SJCRH30 (cell line): ENCODE results near the gene TNPO1. TPM values are rescaled to one million over a fixed set of nuclear protein-coding genes. Genes with fewer than 3 reads are reported as not detected.
A peak's percentile ranks its signal among the peaks of the same experiment; 100 is the strongest.
"Not testable (repeated sequence)": the region's sequence is repeated elsewhere in the genome, so short reads cannot be mapped to it uniquely, and the experiment has no call there.

Source experiments
- DNase-seq, 2 experiments: peaks; one replicate each; pipeline ENCODE4 v3.0.0-alpha.2; 2015 to 2020
- H3K27ac ChIP-seq: fragments of 250-450 bp; sonication (Bioruptor Pico); 2 replicates; pipeline ENCODE4 v1.5.1; 2020; ENCODE audit warnings: mild to moderate bottlenecking, moderate library complexity
- H3K27me3 ChIP-seq: fragments of 250-450 bp; sonication (Bioruptor Pico); 2 replicates; pipeline ENCODE4 v1.5.1; 2020; ENCODE audit warnings: mild to moderate bottlenecking, moderate library complexity
- H3K36me3 ChIP-seq: fragments of 250-450 bp; sonication (Bioruptor Pico); 2 replicates; pipeline ENCODE4 v1.5.1; 2020; ENCODE audit warnings: mild to moderate bottlenecking, moderate library complexity
- H3K4me1 ChIP-seq: fragments of 250-450 bp; sonication (Bioruptor Pico); 2 replicates; pipeline ENCODE4 v1.5.1; 2020; ENCODE audit warnings: mild to moderate bottlenecking, moderate library complexity
- H3K4me3 ChIP-seq: fragments of 250-450 bp; sonication (Bioruptor Pico); 2 replicates; pipeline ENCODE4 v1.5.1; 2020; ENCODE audit warnings: mild to moderate bottlenecking, moderate library complexity
- H3K9me3 ChIP-seq: fragments of 250-450 bp; sonication (Bioruptor Pico); replicated peaks from 2 replicates; pipeline ENCODE4 v1.5.1; 2020; ENCODE audit warnings: mild to moderate bottlenecking, moderate library complexity
- total RNA-seq: library from RNA; depleted of rRNA; stranded (reverse); fragments of >200 nt; shearing (Covaris generic); gene quantifications from 2 replicates; pipeline ENCODE4 v1.2.3, GENCODE V29; 2014

TNPO1 gene
- total RNA-seq, 1 experiment from 2014 or later = 209 TPM

GRCh38 chr5:72908664-72909063 lies 92.2 kb downstream of the TNPO1 start:
- H3K4me1 ChIP-seq = no peaks in the 10 kb centered on the region
- no peak overlapping the region for H3K27ac ChIP-seq
- DNase-seq = no peak
- no peak overlapping the region for H3K4me3 ChIP-seq
- no peaks in the 10 kb centered on the region; the same call in 1 of the 2 replicates for H3K27me3 ChIP-seq
- no peaks in the 10 kb centered on the region for H3K9me3 ChIP-seq
- peaks cover 74% of the 10 kb centered on the region for H3K36me3 ChIP-seq

- no peak overlapping the region for H3K27ac ChIP-seq
- H3K27me3 ChIP-seq = no peaks in the 10 kb centered on the region
- no peaks in the 10 kb centered on the region for H3K9me3 ChIP-seq
- H3K4me3 ChIP-seq = no peak overlapping the region
- H3K36me3 ChIP-seq = no peaks in the 10 kb centered on the region
- DNase-seq = no peak
- H3K4me1 ChIP-seq = no peaks in the 10 kb centered on the region
Observed at GRCh38 chr5:72917371-72917776, 100.9 kb downstream of the TNPO1 start.

GRCh38 chr5:72920690-72921502 lies 104.4 kb downstream of the TNPO1 start:
- Histone ChIP-seq H3K4me3 (no peak overlapping the region), H3K9me3 (no peaks in the 10 kb centered on the region), H3K36me3 (no peaks in the 10 kb centered on the region), H3K27me3 (no peaks in the 10 kb centered on the region), H3K27ac (no peak overlapping the region), H3K4me1 (no peaks in the 10 kb centered on the region)
- peak in 1 of 2 experiments; percentile 54 for DNase-seq

GRCh38 chr5:72921886-72922285 lies 105.4 kb downstream of the TNPO1 start:
- DNase-seq = peak in 1 of 2 experiments; percentile 29
- H3K27ac ChIP-seq = no peak overlapping the region

GRCh38 chr5:72922422-72922821 lies 106.0 kb downstream of the TNPO1 start:
- H3K27ac ChIP-seq = no peak overlapping the region
- no peaks in the 10 kb centered on the region for H3K27me3 ChIP-seq
- DNase-seq = no peak
- H3K36me3 ChIP-seq = no peaks in the 10 kb centered on the region
- no peak overlapping the region for H3K4me3 ChIP-seq
- no peaks in the 10 kb centered on the region for H3K4me1 ChIP-seq
- H3K9me3 ChIP-seq = no peaks in the 10 kb centered on the region

More at GRCh38 chr5:72921886-72922285, 105.4 kb downstream of the TNPO1 start:
- Histone ChIP-seq H3K27me3 (no peaks in the 10 kb centered on the region), H3K9me3 (no peaks in the 10 kb centered on the region), H3K36me3 (no peaks in the 10 kb centered on the region), H3K4me1 (no peaks in the 10 kb centered on the region), H3K4me3 (no peak overlapping the region)

GRCh38 chr5:72925336-72926010 lies 109.0 kb downstream of the TNPO1 start:
- Histone ChIP-seq H3K27me3 (no peaks in the 10 kb centered on the region), H3K4me3 (no peak overlapping the region), H3K9me3 (no peaks in the 10 kb centered on the region), H3K36me3 (no peaks in the 10 kb centered on the region), H3K27ac (no peak overlapping the region), H3K4me1 (no peaks in the 10 kb centered on the region)
- no peak for DNase-seq

GRCh38 chr5:72932686-72933085 lies 116.2 kb downstream of the TNPO1 start:
- not testable (repeated sequence) for H3K9me3 ChIP-seq, H3K4me1 ChIP-seq, H3K27me3 ChIP-seq, H3K4me3 ChIP-seq, DNase-seq, H3K27ac ChIP-seq, H3K36me3 ChIP-seq

- H3K27ac ChIP-seq, H3K4me3 ChIP-seq, DNase-seq, H3K4me1 ChIP-seq, H3K27me3 ChIP-seq, H3K36me3 ChIP-seq, H3K9me3 ChIP-seq: not testable (repeated sequence)
Observed at GRCh38 chr5:72934953-72935725, 118.7 kb downstream of the TNPO1 start.

GRCh38 chr5:72936893-72937292 lies 120.4 kb downstream of the TNPO1 start:
- no peaks in the 10 kb centered on the region for H3K4me1 ChIP-seq
- no peak overlapping the region for H3K4me3 ChIP-seq
- peaks cover 5% of the 10 kb centered on the region; the same call in 1 of the 2 replicates for H3K9me3 ChIP-seq
- no peaks in the 10 kb centered on the region for H3K36me3 ChIP-seq
- H3K27me3 ChIP-seq = no peaks in the 10 kb centered on the region
- no peak overlapping the region for H3K27ac ChIP-seq
- DNase-seq = no peak

- H3K4me3 ChIP-seq = no peak overlapping the region
- H3K4me1 ChIP-seq = no peaks in the 10 kb centered on the region
- H3K27ac ChIP-seq = no peak overlapping the region
- no peak for DNase-seq
- H3K9me3 ChIP-seq = peaks cover 5% of the 10 kb centered on the region; the same call in 1 of the 2 replicates
- H3K27me3 ChIP-seq = no peaks in the 10 kb centered on the region
- H3K36me3 ChIP-seq = no peaks in the 10 kb centered on the region
Observed at GRCh38 chr5:72937517-72938061, 121.1 kb downstream of the TNPO1 start.

- no peak for DNase-seq
- Histone ChIP-seq H3K4me1 (no peaks in the 10 kb centered on the region), H3K9me3 (peaks cover 5% of the 10 kb centered on the region; the same call in 1 of the 2 replicates), H3K27me3 (no peaks in the 10 kb centered on the region), H3K27ac (no peak overlapping the region), H3K36me3 (no peaks in the 10 kb centered on the region), H3K4me3 (no peak overlapping the region)
Observed at GRCh38 chr5:72938206-72938605, 121.7 kb downstream of the TNPO1 start.

- no peak overlapping the region for H3K4me3 ChIP-seq
- no peak for DNase-seq
Observed at GRCh38 chr5:72940082-72940481, 123.6 kb downstream of the TNPO1 start.

GRCh38 chr5:72943307-72943706 lies 126.8 kb downstream of the TNPO1 start:
- no peak overlapping the region for H3K27ac ChIP-seq
- peaks cover 3% of the 10 kb centered on the region; the same call in 1 of the 2 replicates for H3K27me3 ChIP-seq
- no peak for DNase-seq

More at GRCh38 chr5:72940082-72940481, 123.6 kb downstream of the TNPO1 start:
- H3K36me3 ChIP-seq = no peaks in the 10 kb centered on the region
- H3K4me1 ChIP-seq = no peaks in the 10 kb centered on the region
- H3K27me3 ChIP-seq = peaks cover under 1% of the 10 kb centered on the region; the same call in 1 of the 2 replicates
- H3K9me3 ChIP-seq = no peaks in the 10 kb centered on the region
- H3K27ac ChIP-seq = no peak overlapping the region

GRCh38 chr5:72947498-72947897 lies 131.0 kb downstream of the TNPO1 start:
- DNase-seq = no peak
- no peaks in the 10 kb centered on the region for H3K36me3 ChIP-seq
- no peak overlapping the region for H3K4me3 ChIP-seq
- no peaks in the 10 kb centered on the region for H3K9me3 ChIP-seq
- H3K27me3 ChIP-seq = peaks cover 3% of the 10 kb centered on the region; the same call in 1 of the 2 replicates
- no peaks in the 10 kb centered on the region for H3K4me1 ChIP-seq
- no peak overlapping the region for H3K27ac ChIP-seq

More at GRCh38 chr5:72943307-72943706, 126.8 kb downstream of the TNPO1 start:
- H3K4me1 ChIP-seq = no peaks in the 10 kb centered on the region
- no peaks in the 10 kb centered on the region for H3K9me3 ChIP-seq
- H3K36me3 ChIP-seq = no peaks in the 10 kb centered on the region
- H3K4me3 ChIP-seq = no peak overlapping the region
